HepG2 (cell line): ENCODE measurements around the gene EPHX1. TPM values are rescaled to one million over a fixed set of nuclear protein-coding genes. Genes with fewer than 3 reads are reported as not detected.

Source experiments
- JDP2 ChIP-seq: sonication (generic); formaldehyde crosslinking; IDR thresholded peaks from 2 replicates; pipeline ENCODE4 v1.8.1; 2022; ENCODE audit warnings: missing genetic modification reagents, borderline replicate concordance
- PHF8 ChIP-seq: sonication (generic); formaldehyde crosslinking; IDR thresholded peaks from 2 replicates; pipeline ENCODE4 v1.5.0; 2020; ENCODE audit warnings: missing genetic modification reagents
- ZNF124 ChIP-seq: sonication (generic); formaldehyde crosslinking; IDR thresholded peaks from 2 replicates; pipeline ENCODE4 v1.4.0; 2020; ENCODE audit warnings: missing genetic modification reagents
- polyA plus RNA-seq, 8 experiments: library from polyadenylated mRNA; depleted of rRNA in 3 of 8; stranded (reverse) in 7 of 8; unstranded in 1 of 8; fragments of >200 nt; fragmentation: Illumina TruSeq in 4 of 8; extraction: Trizol in 4 of 8; gene quantifications; 2 replicates each; pipeline versions ENCODE4 v1.2.1 to v1.2.3, GENCODE V29; 2011 to 2016; ENCODE audit warnings: low read depth in 4 of 8, missing spikeins in 1 of 8, mixed read lengths in 1 of 8; ENCODE audit not compliant: insufficient read depth in 1 of 8
- total RNA-seq, 5 experiments: library from RNA; depleted of rRNA; stranded (reverse); fragments of >200 nt; fragmentation: Illumina TruSeq; extraction: Trizol; gene quantifications; 2 replicates each; pipeline ENCODE4 v1.2.3, GENCODE V29; 2016; ENCODE audit warnings: low read depth in 1 of 5
- TF ChIP-seq, protein P1 (sequence below), 2 experiments: sonication (generic) in 1 of 2; formaldehyde crosslinking in 1 of 2; IDR thresholded peaks; 2 replicates each; pipeline versions ENCODE4 v1.4.0 to v1.6.1; 2016 to 2020; ENCODE audit warnings: borderline replicate concordance in 1 of 2, low read depth in 1 of 2, mild to moderate bottlenecking in 1 of 2, missing genetic modification reagents in 1 of 2
- TF ChIP-seq, protein P2 (sequence below), 2 experiments: sonication (generic) in 1 of 2; formaldehyde crosslinking in 1 of 2; IDR thresholded peaks; 2 replicates each; pipeline versions ENCODE4 v1.4.0 to v1.6.1; 2018 to 2020; ENCODE audit warnings: missing genetic modification reagents in 2 of 2, borderline replicate concordance in 1 of 2, low read depth in 1 of 2, mild to moderate bottlenecking in 1 of 2, missing biosample characterization in 1 of 2

The EPHX1 gene
- total and polyA plus RNA-seq, 2 of the 13 experiments (the other 11 are each of a cell fraction or from before 2014, with no cell fraction given) = 27.7 to 36.5 TPM

DNA sequence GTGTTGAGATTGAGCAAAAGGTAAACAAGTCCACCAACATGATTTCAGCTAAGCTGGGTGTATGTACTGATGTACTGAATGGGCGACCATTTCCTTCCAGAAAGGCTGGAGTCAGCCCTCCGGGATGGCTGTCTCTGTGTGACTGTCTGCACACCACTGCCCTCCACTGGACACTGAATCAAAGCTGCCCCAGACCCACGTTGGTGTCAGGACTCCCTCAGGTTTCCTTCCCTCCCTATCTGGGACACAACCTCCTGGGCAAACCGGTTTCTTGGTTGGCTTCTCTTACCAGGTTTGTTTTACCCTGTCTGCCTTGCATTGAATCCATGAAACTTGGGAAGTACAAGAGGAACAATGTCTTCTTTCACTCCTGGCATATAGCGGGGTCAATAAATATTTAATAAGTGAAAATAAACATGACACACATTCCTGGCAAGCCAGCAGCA, 37.6 kb upstream of the EPHX1 start (continued):
- TF ChIP-seq, protein P1, sequence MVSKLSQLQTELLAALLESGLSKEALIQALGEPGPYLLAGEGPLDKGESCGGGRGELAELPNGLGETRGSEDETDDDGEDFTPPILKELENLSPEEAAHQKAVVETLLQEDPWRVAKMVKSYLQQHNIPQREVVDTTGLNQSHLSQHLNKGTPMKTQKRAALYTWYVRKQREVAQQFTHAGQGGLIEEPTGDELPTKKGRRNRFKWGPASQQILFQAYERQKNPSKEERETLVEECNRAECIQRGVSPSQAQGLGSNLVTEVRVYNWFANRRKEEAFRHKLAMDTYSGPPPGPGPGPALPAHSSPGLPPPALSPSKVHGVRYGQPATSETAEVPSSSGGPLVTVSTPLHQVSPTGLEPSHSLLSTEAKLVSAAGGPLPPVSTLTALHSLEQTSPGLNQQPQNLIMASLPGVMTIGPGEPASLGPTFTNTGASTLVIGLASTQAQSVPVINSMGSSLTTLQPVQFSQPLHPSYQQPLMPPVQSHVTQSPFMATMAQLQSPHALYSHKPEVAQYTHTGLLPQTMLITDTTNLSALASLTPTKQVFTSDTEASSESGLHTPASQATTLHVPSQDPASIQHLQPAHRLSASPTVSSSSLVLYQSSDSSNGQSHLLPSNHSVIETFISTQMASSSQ (IDR thresholded peaks at IDR 0.05; ENCODE audit: low read depth) = no peak
- TF ChIP-seq, protein P1 (CRISPR knock-in tag; IDR thresholded peaks at IDR 0.05; ENCODE audit: borderline replicate concordance) = no peak
- TF ChIP-seq JDP2 (CRISPR knock-in tag) (no peak), ZNF124 (CRISPR knock-in tag) (no peak), PHF8 (CRISPR knock-in tag) (no peak)
- TF ChIP-seq, protein P2, sequence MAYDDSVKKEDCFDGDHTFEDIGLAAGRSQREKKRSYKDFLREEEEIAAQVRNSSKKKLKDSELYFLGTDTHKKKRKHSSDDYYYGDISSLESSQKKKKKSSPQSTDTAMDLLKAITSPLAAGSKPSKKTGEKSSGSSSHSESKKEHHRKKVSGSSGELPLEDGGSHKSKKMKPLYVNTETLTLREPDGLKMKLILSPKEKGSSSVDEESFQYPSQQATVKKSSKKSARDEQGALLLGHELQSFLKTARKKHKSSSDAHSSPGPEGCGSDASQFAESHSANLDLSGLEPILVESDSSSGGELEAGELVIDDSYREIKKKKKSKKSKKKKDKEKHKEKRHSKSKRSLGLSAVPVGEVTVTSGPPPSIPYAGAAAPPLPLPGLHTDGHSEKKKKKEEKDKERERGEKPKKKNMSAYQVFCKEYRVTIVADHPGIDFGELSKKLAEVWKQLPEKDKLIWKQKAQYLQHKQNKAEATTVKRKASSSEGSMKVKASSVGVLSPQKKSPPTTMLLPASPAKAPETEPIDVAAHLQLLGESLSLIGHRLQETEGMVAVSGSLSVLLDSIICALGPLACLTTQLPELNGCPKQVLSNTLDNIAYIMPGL (CRISPR knock-in tag; IDR thresholded peaks at IDR 0.05; ENCODE audit: borderline replicate concordance in 1 of 2, low read depth in 1 of 2) = peak in 1 of 2 experiments; percentile 69; a peak in 1 of 4 replicates
